A549 (cell line): ENCODE measurements around the gene RAP1GDS1. TPM values are rescaled to one million over a fixed set of nuclear protein-coding genes. Genes with fewer than 3 reads are reported as not detected.

Source experiments
- ATAC-seq, 2 experiments: fragments of 200-7000 bp in 1 of 2; fragments of >200 bp in 1 of 2; cut with Nextera tagmentation in 1 of 2; cut with Tn5 transposase in 1 of 2; 3 replicates each; pipeline versions ENCODE4 v1.8.0 to v1.9.1; 2018 to 2020; ENCODE audit warnings: mild to moderate bottlenecking in 1 of 2, moderate library complexity in 1 of 2
- CTCF ChIA-PET: fragments of 300-600 bp; sonication (Branson Sonifier 250); formaldehyde crosslinking; extraction: SDS; loops from one replicate; lab custom pipeline; 2021; ENCODE audit warnings: antibody characterized with exemption, inconsistent platforms; lab: Yijun Ruan, JAX
- POLR2A ChIA-PET: fragments of 350-600 bp; formaldehyde crosslinking; extraction: SDS; loops from one replicate; lab custom pipeline; 2021; ENCODE audit warnings: antibody characterized with exemption, inconsistent platforms; lab: Yijun Ruan, JAX
- DNase-seq, 2 experiments: peaks; one replicate each; pipeline versions ENCODE4 v3.0.0 to v3.0.0-alpha.2; 2011 to 2016; ENCODE audit warnings: low read depth in 1 of 2, low spot score in 1 of 2
- FAIRE-seq: peaks from 2 replicates; lab custom pipeline; 2011; peaks lifted over from hg19 to GRCh38; lab: Jason Lieb, UNC
- H3K27ac ChIP-seq, 2 experiments: fragments of >200 bp; sonication (Bioruptor Twin); formaldehyde crosslinking; 3 replicates each; pipeline ENCODE4 v1.5.1; 2016 to 2017
- H3K4me1 ChIP-seq: fragments of >200 bp; sonication (Bioruptor Twin); formaldehyde crosslinking; 3 replicates; pipeline ENCODE4 v1.6.1; 2016
- H3K4me2 ChIP-seq: fragments of >200 bp; sonication (Bioruptor Twin); formaldehyde crosslinking; 3 replicates; pipeline ENCODE4 v1.6.1; 2016
- H3K4me3 ChIP-seq: fragments of >200 bp; sonication (Bioruptor Twin); formaldehyde crosslinking; 3 replicates; pipeline ENCODE4 v1.5.1; 2016
- H3K9me3 ChIP-seq: fragments of >200 bp; sonication (Bioruptor Twin); formaldehyde crosslinking; 3 replicates; pipeline ENCODE4 v1.6.1; 2016
- BHLHE40 ChIP-seq: IDR thresholded peaks from 2 replicates; pipeline ENCODE4 v1.6.1; 2012; ENCODE audit warnings: low read depth, low read length, inconsistent platforms
- CBX8 ChIP-seq: fragments of 200-600 bp; sonication (generic); IDR thresholded peaks from 2 replicates; pipeline ENCODE4 v1.6.1; 2016
- CEBPB ChIP-seq, 2 experiments: fragments of >200 bp in 1 of 2; sonication (Bioruptor Twin) in 1 of 2; formaldehyde crosslinking in 1 of 2; IDR thresholded peaks; 2 replicates each; pipeline ENCODE4 v1.6.1; 2012 to 2016
- CHD4 ChIP-seq: fragments of 200-600 bp; sonication (generic); IDR thresholded peaks from 2 replicates; pipeline ENCODE4 v1.6.1; 2016; ENCODE audit warnings: antibody characterized with exemption, mild to moderate bottlenecking, borderline replicate concordance
- EP300 ChIP-seq, 2 experiments: fragments of >200 bp; sonication (Bioruptor Twin); formaldehyde crosslinking; IDR thresholded peaks; 2 replicates in 1 of 2; 3 replicates in 1 of 2; pipeline ENCODE4 v1.6.1; 2016 to 2017
- ESRRA ChIP-seq: fragments of 150-350 bp; IDR thresholded peaks from 2 replicates; pipeline ENCODE4 v1.6.1; 2014; ENCODE audit warnings: mild to moderate bottlenecking, low read length, borderline replicate concordance
- FOSL2 ChIP-seq, 2 experiments: fragments of 450-650 bp in 1 of 2; fragments of >200 bp in 1 of 2; sonication (Bioruptor Twin) in 1 of 2; formaldehyde crosslinking; IDR thresholded peaks; 2 replicates each; pipeline versions ENCODE4 v1.5.0 to v1.6.1; 2016 to 2020; ENCODE audit warnings: mild to moderate bottlenecking in 1 of 2, moderate library complexity in 1 of 2
- GATA3 ChIP-seq: IDR thresholded peaks from 2 replicates; pipeline ENCODE4 v1.6.1; 2012; ENCODE audit warnings: borderline replicate concordance
- HDAC2 ChIP-seq: fragments of 200-600 bp; sonication (generic); IDR thresholded peaks from 2 replicates; pipeline ENCODE4 v1.6.1; 2016
- HOXB5 ChIP-seq: fragments of 250-450 bp; sonication (Bioruptor Pico); IDR thresholded peaks from 2 replicates; pipeline ENCODE4 v1.5.0; 2020; ENCODE audit warnings: mild to moderate bottlenecking, moderate library complexity
- JUN ChIP-seq, 2 experiments: fragments of >200 bp; sonication (Bioruptor Twin); formaldehyde crosslinking; IDR thresholded peaks; 2 replicates in 1 of 2; 3 replicates in 1 of 2; pipeline ENCODE4 v1.6.1; 2016 to 2017
- JUNB ChIP-seq: fragments of >200 bp; sonication (Bioruptor Twin); formaldehyde crosslinking; IDR thresholded peaks from 2 replicates; pipeline ENCODE4 v1.6.1; 2016
- KDM1A ChIP-seq: fragments of 200-600 bp; sonication (generic); IDR thresholded peaks from 2 replicates; pipeline ENCODE4 v1.6.1; 2016; ENCODE audit warnings: low read depth, mild to moderate bottlenecking
- MAFK ChIP-seq: fragments of 450-650 bp; IDR thresholded peaks from 2 replicates; pipeline ENCODE4 v1.6.1; 2014; ENCODE audit not compliant: partially characterized antibody
- MYC ChIP-seq: IDR thresholded peaks from 2 replicates; pipeline ENCODE4 v1.6.1; 2012; ENCODE audit warnings: mild to moderate bottlenecking, inconsistent platforms, low read length, improper control_type of control experiment, borderline replicate concordance
- NFE2L2 ChIP-seq: fragments of 150-350 bp; conservative IDR thresholded peaks from 2 replicates; pipeline ENCODE4 v1.6.1; 2014; ENCODE audit warnings: low read length
- NPAS2 ChIP-seq: fragments of 250-450 bp; sonication (Bioruptor Pico); IDR thresholded peaks from 2 replicates; pipeline ENCODE4 v1.8.0; 2022; ENCODE audit warnings: mild to moderate bottlenecking, moderate library complexity, borderline replicate concordance
- RAD21 ChIP-seq, 2 experiments: fragments of >200 bp in 1 of 2; sonication (Bioruptor Twin) in 1 of 2; formaldehyde crosslinking in 1 of 2; IDR thresholded peaks in 1 of 2; conservative IDR thresholded peaks in 1 of 2; 2 replicates in 1 of 2; 3 replicates in 1 of 2; pipeline ENCODE4 v1.6.1; 2012 to 2018; ENCODE audit warnings: inconsistent platforms in 1 of 2
- SREBF2 ChIP-seq: fragments of 450-650 bp; IDR thresholded peaks from 2 replicates; pipeline ENCODE4 v1.6.1; 2014; ENCODE audit warnings: mild to moderate bottlenecking, moderate library complexity
- ZC3H11A ChIP-seq: fragments of 450-650 bp; IDR thresholded peaks from 2 replicates; pipeline ENCODE4 v1.6.1; 2014; ENCODE audit warnings: antibody characterized with exemption, mild to moderate bottlenecking
- ZSCAN20 ChIP-seq: fragments of 250-450 bp; sonication (Bioruptor Pico); IDR thresholded peaks from 2 replicates; pipeline ENCODE4 v1.8.0; 2022; ENCODE audit warnings: mild to moderate bottlenecking, moderate library complexity
- WGBS: methylation state at CpG from one replicate; pipeline ENCODE4 v1.1.6; 2017; ENCODE audit errors: missing lambda C conversion rate; 5-methylcytosine and 5-hydroxymethylcytosine counted together
- polyA plus RNA-seq, 4 experiments: library from polyadenylated mRNA; depleted of rRNA in 3 of 4; stranded (reverse); fragments of >200 nt; fragmentation: RNase III in 1 of 4; extraction: RNeasy Plus Mini Kit Qiagen cat#74134 plus additional on column Dnase treatment in 1 of 4; gene quantifications; 2 replicates in 3 of 4; 3 replicates in 1 of 4; pipeline ENCODE4 v1.2.3, GENCODE V29; 2011 to 2017
- TF ChIP-seq, protein P1 (sequence below): fragments of 450-650 bp; IDR thresholded peaks from 2 replicates; pipeline ENCODE4 v1.6.1; 2014; ENCODE audit warnings: antibody characterized with exemption
- TF ChIP-seq, protein P2 (sequence below): IDR thresholded peaks from 2 replicates; pipeline ENCODE4 v1.6.1; 2012; ENCODE audit warnings: low read depth, borderline replicate concordance
- TF ChIP-seq, protein P3 (sequence below): fragments of 250-450 bp; sonication (Bioruptor Pico); IDR thresholded peaks from 2 replicates; pipeline ENCODE4 v1.5.0; 2020; ENCODE audit warnings: low read depth, mild to moderate bottlenecking, moderate library complexity
- TF ChIP-seq, protein P4 (sequence below): IDR thresholded peaks from 2 replicates; pipeline ENCODE4 v1.6.1; 2012
- TF ChIP-seq, protein P5 (sequence below): fragments of >200 bp; sonication (Bioruptor Twin); formaldehyde crosslinking; IDR thresholded peaks from 2 replicates; pipeline ENCODE4 v1.6.1; 2016

Gene RAP1GDS1
- polyA plus RNA-seq, 2 of the 4 experiments (the other 2 are of a cell fraction) = 29.3 to 31.6 TPM

DNA sequence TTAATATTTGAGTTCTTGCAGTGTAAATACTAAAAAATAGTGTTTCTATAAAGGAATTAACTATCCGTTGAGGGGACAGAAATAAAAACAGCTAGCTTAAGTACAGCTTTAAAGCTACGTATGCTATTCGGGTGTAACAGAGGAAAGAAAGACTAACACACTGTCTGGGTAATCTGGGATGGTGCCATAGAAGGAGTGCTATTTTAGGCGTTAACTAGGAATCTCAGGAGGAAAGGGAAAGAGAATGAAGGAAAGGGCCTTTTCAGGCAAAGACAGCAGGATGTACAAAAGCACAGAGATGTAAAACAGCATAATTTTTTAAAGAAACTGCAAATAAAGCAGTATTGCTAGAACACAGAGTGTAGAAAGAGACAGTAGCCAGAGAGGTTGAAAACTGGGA is 161.8 kb downstream of the RAP1GDS1 start (continued):
- TF ChIP-seq JUN (IDR thresholded peaks at IDR 0.05) (no peak), CHD4 (no peak), ESRRA (no peak)
- TF ChIP-seq, protein P1, sequence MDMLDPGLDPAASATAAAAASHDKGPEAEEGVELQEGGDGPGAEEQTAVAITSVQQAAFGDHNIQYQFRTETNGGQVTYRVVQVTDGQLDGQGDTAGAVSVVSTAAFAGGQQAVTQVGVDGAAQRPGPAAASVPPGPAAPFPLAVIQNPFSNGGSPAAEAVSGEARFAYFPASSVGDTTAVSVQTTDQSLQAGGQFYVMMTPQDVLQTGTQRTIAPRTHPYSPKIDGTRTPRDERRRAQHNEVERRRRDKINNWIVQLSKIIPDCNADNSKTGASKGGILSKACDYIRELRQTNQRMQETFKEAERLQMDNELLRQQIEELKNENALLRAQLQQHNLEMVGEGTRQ = no peak
- TF ChIP-seq, protein P2, sequence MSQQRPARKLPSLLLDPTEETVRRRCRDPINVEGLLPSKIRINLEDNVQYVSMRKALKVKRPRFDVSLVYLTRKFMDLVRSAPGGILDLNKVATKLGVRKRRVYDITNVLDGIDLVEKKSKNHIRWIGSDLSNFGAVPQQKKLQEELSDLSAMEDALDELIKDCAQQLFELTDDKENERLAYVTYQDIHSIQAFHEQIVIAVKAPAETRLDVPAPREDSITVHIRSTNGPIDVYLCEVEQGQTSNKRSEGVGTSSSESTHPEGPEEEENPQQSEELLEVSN = no peak

DNA sequence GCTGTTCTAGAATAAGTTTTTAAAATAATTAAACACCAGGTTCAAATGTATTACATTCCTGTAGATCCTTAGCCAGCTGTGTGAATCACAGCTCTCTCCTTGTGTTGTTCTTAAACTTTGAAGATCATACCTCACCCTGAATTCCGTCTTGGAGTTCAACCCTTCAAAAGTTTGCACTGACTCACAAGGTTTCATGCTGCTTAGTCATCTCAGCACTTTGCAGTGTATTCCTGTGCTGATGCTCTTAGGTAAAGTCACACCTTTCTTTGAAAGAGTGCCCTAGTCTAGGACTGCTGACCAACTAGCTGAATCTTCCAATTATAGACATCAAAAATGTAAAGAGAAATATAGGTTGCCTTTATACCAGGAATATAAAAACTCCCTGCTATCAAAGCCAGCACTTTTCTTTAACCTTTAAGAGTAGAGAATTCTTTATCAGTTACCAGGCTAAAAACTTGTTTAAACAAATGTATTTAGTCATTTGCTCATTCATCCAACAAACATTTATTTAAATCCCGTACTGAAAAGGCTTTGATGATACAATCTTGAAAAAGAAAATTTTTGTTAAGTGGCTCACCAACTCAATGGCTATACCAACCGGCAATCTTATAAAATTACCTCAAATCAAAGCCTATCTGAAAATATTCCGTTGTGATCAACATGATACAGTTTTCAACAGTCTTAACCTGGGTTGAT is 169.7 kb downstream of the RAP1GDS1 start:
- ChIA-PET POLR2A (interaction anchor here (1.1 kb wide), 1 partner anchor 170 kb away, joined by 5 read pairs; the partner anchor contains the start of gene RAP1GDS1), CTCF (interaction anchor here (1.3 kb wide), 1 partner anchor 37 kb away, joined by 4 read pairs; no protein-coding TSS in a partner anchor)
- 2% methylated on average over 4 of the region's 4 CpGs for WGBS
- H3K27ac ChIP-seq = peak overlapping the region; percentile 64 to 79
- peak; percentile 99 to 100 for ATAC-seq
- H3K4me1 ChIP-seq = peaks cover 35% of the 10 kb centered on the region
- TF ChIP-seq JUN (IDR thresholded peaks at IDR 0.05) (peak in 1 of 2 experiments; percentile 36; a peak in 1 of 5 replicates), SREBF2 (no peak), NPAS2 (CRISPR knock-in tag) (no peak), BHLHE40 (no peak), MAFK (peak; percentile 64), HOXB5 (CRISPR knock-in tag) (no peak), GATA3 (peak; percentile 53; the same call in 1 of the 2 replicates), NFE2L2 (no peak), CEBPB (IDR thresholded peaks at IDR 0.05) (0 out of 4 replicates have a peak, but pooled peaks of 1 of the 2 experiments have one; percentile 3), ZC3H11A (no peak), KDM1A (no peak), RAD21 (conservative IDR thresholded peaks at IDR 0.05 in 1 of 2, IDR thresholded peaks at IDR 0.05 in 1 of 2) (no peak), JUNB (peak; percentile 89), EP300 (IDR thresholded peaks at IDR 0.05) (peak in 1 of 2 experiments; percentile 28; a peak in 1 of 5 replicates), CBX8 (no peak), HDAC2 (no peak), ZSCAN20 (CRISPR knock-in tag) (no peak), MYC (no peak), FOSL2 (IDR thresholded peaks at IDR 0.05) (peak; percentile 73), FOSL2 (CRISPR knock-in tag; IDR thresholded peaks at IDR 0.05) (peak; percentile 72)
- TF ChIP-seq, protein P3, sequence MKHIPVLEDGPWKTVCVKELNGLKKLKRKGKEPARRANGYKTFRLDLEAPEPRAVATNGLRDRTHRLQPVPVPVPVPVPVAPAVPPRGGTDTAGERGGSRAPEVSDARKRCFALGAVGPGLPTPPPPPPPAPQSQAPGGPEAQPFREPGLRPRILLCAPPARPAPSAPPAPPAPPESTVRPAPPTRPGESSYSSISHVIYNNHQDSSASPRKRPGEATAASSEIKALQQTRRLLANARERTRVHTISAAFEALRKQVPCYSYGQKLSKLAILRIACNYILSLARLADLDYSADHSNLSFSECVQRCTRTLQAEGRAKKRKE (CRISPR knock-in tag) = no peak
- TF ChIP-seq, protein P4, sequence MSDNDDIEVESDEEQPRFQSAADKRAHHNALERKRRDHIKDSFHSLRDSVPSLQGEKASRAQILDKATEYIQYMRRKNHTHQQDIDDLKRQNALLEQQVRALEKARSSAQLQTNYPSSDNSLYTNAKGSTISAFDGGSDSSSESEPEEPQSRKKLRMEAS = peak; percentile 51; the same call in 1 of the 2 replicates
- TF ChIP-seq, protein P5, sequence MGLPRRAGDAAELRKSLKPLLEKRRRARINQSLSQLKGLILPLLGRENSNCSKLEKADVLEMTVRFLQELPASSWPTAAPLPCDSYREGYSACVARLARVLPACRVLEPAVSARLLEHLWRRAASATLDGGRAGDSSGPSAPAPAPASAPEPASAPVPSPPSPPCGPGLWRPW = no peak
- FAIRE-seq = no peak
- H3K4me3 ChIP-seq = no peak overlapping the region
- H3K4me2 ChIP-seq = peak overlapping the region; percentile 52
- DNase-seq = peak; percentile 66 to 83
- H3K9me3 ChIP-seq = no peaks in the 10 kb centered on the region
